RCC 7860 (cell line): ENCODE measurements around the gene ADGRD1.

Experiments used
- DNase-seq: peaks from one replicate; pipeline ENCODE4 v3.0.0-alpha.2; 2015; ENCODE audit warnings: low spot score
- FAIRE-seq: peaks from 2 replicates; lab custom pipeline; 2012; peaks lifted over from hg19 to GRCh38; lab: Jason Lieb, UNC

The ADGRD1 gene

DNA sequence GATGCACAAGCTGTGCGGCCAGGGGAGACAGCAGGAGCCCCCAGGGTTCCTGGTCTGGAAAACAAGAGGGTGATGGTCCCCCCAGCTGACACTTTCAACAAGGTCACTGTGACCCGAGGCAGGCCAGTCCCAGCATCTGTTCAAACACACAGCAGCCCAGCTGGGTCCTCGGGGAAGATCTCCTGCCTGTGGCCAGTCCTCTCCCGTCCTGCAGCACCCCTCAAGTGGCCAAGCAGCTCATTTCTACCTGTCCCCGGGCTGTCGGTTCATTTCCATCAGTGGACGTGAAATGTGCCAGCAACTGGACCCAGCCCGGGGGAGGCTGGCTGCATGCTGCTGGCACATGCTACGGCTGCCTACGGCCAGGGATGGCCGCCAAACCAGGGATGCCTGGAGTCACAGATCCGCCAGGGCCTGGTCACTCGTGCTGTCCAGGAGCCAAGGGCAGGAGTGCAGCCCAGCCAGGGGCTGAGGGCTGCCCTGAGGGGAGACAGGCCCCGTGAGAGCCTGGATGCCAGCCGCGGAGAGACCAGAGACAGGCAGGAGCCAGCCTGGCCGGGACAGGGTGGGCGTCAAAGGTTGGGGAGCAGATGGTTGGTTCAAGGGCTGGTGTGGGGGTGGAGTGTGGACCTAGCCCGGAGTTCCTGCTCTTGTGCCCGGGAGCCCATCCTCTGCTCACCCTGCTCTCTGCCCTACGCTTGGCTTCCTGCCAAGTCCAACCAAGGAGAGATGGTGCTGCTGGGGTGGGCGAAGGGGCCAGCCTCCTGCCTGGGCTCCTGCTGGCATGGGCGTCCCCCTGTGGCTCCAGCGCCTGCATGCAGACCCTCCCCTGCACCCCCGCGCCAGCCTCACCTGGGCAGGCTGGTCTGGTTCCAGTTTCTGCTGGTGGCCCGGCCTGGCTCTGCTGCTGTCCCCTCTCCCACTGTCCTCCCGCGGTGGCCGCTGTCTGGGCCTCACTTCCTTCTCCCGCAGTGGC lies 143.8 kb downstream of the ADGRD1 start:
- DNase-seq = no peak

DNA sequence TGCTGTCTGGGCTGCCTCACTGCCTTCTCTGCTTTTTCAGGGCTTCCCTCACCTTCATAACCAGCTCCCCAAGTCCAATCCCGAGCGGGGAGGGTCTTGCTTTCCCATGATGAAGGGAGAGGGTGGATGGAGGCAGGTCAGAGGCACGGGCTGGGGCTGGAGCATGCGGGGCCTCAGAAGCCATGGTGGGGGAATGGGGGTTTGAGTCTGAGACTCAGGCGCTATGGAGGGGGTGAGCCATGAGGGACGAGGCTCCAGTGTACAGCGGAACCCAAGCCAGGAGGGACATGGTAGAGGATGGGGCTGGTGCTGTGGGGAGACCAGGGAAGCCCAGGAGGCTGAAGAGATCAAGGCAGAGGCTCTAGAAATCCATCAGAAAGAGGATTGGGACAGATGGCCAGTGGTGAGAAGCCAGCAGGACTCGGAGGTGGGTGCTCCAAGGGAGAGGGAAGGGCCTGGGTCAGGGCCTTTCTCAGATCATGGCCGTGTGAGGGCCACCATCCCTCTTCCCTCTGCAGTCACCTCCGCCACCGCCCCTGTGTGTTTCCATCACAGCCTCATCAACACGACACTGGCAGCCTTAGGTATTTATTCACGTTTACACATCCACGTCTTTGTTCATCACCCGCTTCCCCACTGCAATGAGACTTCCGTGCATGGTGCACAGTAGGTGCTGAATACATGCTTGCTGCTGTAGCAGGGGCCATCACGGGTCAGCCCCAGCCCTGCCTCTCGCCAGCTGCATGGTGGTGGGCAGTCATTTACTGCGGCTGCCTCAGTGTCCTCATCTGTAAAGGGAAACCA lies 144.7 kb downstream of the ADGRD1 start:
- FAIRE-seq = no peak
- no peak for DNase-seq

More for the DNA sequence above, 143.8 kb downstream of the ADGRD1 start:
- FAIRE-seq = no peak

DNA sequence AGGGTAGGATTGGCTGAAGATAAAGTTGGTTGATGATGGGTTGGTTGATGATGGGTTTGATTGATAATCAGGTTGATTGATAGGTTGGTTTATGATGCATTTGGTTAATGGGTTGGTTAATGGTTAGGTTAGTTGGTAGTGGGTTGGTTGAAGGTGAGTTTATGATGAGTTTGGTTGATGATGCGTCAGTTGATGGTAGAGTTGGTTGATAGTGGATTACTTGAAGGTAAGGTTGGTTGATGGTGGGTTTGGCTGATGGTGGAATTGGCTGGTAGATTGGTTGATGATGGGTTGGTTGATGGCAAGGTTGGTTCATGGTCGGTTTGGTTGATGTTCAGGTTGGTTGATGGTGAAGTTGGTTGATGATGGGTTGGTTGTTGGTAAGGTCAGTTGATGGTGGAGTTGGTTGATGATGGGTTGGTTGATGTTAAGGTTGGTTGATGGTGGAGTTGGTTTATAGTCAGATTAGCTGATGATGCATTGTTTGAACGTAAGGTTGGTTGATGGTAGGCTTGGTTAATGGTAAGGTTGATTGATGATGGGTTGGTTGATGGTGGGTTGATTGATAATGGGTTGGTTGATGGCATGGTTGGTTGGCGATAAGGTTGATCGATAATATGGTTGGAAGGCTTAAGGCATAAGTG lies 146.4 kb downstream of the ADGRD1 start:
- FAIRE-seq (no peak), DNase-seq (no peak)

DNA sequence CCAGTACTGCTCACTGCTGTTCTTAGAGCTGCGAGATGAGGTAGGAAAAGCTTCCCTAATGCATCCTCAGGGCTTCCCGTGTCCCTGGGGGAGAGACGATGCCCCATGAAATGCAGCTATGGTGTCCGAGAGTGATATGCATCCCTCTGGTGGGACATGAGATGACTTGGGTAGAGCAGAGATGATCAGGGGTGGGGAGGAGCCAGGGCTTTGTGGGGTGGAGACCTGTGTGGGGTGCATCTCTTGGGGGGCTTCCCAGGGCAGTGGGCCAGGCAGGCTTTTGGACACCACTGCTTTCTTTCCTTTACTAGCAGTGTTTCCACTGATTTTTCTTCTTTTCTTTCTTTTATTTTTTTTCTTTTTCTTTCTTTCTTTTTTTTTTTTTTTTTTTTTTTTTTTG lies 147.3 kb downstream of the ADGRD1 start:
- no peak for DNase-seq
- no peak for FAIRE-seq

DNA sequence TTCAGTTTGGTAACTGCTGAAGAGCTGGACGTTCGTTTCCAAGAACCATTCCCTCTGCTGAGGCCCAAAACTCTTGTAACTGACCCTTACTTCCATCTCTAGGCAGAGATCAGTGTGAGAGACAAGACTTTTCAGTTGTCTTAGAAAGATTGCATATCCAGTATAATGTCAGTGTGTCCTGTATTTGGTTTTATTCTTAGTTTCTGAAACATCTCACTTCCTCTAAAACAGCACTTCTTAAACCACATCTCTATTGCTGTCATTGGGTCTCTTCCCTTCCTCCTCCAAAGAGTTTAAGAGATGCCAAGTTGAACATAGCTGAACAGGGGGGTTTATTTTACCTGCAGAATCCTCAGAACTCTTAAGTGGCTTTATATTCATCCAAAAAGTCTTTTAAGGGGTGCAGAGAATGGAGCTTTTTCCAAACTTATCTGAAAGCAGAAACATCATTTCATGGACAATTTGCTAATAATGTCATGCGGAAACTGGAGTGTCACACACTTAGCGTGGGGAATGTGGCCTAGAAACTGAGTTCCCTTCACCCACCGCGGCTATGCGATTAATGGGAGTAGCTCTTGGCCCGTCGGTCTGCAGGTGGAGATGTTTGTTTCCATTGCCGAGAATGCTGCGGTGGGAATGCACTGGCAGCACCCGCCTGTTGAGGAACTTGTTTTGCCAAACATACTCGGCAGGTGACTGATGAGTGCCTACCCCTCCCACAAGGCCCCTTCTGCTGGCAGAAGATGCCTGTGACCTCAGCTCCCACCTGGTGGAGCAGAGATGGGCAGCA lies 148.2 kb downstream of the ADGRD1 start:
- DNase-seq (no peak), FAIRE-seq (no peak)

DNA sequence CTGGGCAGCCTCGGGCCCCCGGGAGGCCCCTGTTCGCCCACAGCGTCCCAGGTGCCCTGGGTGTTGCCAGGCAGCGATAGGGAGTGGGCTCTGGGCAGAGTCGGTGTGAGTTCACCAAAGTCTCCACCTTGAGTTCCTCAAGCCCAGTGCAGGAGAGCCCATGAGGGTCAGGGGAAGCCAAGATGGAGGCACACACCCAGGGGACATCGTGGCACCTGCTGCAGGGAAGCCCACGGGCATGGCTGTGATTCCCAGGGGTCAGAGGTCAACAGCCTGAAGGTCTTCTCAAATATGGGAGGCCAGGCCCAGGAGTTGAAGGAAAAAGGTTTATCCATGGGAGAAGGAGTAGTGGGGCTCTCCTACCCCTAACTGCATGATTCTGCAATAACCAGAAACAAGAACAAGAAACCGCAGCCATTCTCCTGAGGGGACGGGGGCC lies 148.8 kb downstream of the ADGRD1 start:
- FAIRE-seq (no peak), DNase-seq (no peak)

DNA sequence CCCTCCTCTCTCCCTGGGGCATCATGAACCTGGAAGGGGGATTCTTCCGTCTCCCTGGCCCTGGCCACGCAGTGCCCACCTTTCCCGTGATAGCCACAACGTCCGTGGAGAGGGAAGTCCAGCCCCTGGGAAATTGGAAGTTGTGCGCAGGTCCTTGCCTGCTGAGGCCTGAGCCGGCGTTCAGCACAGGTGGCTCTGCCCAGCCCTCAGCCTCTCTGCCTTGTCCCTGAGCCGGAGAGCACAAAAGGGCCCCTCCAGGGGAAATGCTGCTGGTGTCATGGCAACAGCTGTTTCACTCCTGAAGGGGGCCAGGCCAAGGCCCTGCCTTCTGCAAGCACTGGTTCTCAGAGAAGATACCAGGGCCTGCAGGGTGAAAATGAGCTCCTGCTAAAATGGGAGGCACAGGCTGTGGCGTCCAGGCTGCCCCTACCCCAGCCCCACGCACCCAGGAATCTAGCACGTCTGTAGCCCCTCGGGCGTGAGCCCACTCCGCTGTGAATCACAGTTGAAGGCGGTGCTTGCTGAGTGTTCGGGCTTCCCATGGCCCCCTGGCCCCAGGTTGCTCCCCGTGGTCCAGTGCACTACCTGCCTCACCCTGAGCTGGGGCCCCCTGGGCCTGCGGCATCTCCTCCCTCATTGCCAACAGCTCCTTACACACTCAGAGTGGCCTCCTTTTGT lies 149.4 kb downstream of the ADGRD1 start:
- DNase-seq = no peak
- FAIRE-seq = no peak

DNA sequence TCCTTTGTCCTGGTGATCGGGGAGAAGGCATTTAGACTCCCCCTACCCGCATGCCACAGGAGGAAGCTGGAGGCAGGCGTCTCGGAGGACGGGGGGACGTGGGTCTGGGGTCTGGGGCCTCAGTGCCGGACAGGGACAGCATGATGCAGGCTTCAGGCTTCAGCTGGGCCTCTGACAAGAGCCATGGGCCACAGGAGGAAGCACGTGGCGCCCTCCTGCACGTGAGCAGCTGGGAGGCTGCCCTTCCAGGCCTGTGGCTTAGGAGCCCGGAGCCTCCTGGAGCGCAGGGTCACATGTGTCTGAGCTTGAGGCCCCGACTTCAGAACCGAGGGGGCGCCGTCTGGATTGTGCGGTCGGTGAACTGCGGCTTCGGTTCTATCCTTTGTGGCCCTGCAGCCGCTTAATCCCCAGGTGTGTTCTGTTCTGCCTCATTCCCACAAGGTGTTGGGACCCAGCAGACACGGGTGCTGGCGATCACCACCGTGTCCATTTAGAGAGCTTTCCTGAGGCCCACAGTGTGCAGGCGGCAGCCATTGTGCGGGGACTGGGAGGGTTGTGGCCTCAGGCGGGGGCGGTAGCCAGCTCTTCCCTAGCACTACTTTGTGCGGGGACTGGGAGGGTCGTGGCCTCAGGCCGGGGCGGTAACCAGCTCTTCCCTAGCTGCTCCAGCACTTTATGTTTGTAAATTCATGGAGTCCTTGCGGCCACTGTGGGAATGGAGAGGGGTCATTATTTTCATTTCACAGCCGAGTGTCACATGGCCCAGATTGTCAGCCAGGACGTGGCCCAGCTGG lies 150.2 kb downstream of the ADGRD1 start:
- DNase-seq (no peak), FAIRE-seq (no peak)

DNA sequence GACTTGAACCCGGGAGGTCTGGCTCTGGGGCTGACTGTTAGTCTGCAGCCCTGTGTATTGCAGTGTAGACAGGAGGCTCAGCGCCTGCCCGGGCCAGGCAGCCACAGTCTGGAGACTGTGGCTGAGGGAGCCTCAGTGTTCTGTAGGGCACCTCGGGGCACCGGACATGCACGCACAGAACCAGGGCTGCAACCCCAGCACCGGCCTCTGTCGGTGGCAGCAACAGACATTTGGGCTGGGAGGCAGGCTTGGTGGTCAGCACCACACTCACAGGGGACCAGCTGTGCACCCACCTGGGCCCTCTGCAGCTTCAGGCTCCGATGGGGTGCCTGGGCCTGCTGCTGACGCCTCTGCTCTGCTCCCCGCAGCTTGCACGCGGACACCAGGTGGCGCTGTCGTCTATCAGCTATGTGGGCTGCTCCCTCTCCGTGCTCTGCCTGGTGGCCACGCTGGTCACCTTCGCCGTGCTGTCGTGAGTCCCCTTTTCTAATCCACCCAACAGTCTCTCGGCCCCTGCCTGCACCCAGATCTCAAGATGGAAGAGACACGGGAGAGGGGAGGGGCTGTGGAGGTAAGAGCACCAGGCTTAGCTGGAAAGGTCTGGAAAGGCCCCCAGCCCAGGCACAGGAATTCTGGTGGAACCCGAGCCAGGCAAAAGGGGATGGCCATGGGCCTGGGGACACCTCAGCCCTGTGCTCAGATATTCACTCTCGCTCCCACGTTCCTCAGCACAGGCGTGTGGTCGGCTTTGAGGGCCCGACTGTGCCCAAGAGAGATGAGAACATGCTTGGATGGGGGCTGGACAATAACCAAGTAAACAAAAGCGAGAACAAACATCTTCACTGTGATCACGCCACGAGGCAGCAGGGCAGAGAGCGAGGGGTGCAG lies 151.0 kb downstream of the ADGRD1 start:
- DNase-seq (peak; percentile 45), FAIRE-seq (no peak)

DNA sequence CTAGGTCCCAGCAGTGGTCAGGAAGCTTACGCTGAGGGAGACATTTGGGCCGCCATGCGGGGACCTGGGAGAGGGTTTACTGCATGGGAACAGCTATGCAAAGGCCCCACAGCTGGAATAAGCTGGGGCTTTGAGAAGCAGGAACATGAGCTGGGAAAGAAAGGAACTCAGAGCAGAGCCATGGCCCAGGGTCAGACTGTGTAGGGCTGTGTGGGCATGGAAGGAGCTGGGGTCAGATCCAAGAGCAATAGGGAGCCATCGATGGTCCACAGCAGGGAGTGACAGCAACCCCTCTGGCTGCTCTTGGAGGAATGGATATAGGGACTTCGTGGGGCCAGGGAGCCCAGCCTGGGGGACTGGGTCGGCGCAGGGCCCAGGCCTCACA lies 151.6 kb downstream of the ADGRD1 start:
- FAIRE-seq (no peak), DNase-seq (no peak)

DNA sequence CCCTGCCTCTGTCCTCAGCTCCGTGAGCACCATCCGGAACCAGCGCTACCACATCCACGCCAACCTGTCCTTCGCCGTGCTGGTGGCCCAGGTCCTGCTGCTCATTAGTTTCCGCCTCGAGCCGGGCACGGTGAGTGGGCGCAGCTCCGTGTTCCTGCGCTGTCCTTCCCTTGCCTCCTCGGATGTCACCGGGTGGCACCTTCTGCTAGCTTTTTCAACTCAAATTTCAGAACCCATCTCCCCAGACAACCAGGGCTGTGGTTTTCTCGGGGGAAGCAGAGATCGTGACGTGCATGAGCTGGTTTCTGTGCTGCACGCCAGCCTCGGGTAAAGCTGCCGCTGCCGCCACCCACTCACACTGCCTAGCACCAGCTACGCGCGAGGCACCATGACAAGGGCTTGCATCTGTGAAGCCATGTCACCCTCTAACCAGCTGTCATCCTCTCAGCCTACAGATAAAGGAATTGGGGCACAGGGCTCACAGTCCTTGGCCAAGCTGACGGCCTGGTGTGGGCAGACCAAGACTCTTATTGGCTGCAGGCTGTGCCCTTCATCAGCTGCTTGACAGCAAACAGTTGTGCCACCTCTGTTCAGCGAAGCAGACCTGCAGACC lies 152.1 kb downstream of the ADGRD1 start:
- DNase-seq = no peak
- FAIRE-seq = no peak

DNA sequence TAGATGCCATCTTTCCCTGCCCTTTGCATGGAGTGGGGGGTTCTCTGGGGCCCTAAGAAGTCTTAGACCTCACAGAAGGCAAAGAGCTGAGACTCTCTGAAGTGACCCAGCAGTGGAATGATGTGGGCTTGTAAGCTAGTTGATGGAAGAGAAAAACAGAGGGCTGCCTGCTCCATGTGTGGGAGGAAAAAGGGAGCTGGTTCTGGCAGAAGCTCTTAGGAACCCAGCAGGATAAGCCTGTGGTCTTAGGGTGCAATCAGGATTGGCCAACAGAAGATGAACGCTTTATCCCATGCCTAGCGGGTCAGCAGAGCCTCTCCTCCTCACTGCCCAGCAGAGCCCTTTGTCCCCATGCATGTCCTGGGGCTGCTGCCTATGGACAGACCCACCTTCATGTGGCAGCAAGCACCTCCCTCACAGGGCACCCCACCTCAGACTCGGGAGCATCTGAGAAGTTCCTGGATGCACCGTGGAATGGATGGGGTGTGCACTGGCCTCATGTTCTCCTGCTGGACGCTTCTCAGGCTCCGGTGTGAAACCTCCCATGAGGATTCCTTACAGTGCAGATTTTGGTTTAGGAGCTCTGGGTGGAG lies 152.7 kb downstream of the ADGRD1 start:
- DNase-seq = no peak
- FAIRE-seq = no peak

DNA sequence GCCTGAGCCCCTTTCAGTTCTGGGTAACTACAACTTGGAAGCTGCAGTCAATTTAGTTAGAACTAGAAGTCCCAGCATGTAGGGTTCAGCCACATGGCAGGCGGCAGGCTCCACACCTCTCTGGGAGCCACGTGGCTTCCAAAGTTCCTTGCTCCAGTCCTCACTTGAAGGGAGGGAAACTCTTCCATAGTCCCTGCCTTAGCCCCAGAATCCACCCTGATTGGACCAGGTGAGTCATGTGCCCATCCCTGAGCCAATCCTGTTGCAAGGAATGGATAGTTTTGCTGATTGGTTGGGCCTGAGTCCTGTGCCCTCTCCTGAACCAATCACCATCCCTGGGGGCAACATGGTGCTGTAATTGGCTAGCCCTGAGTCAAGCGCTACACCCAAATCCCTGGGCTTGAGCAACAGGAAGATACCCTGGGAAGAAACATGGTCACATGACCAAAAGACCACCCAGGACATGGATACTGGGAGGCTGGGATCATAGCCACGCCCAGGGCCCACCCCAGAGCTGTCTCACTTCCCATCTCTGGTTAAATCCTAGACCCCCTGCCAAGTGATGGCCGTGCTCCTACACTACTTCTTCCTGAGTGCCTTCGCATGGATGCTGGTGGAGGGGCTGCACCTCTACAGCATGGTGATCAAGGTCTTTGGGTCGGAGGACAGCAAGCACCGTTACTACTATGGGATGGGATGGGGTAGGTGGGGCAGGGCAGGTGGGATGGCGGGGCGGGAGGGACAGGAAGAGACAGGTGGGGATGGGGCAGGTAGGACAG lies 154.7 kb downstream of the ADGRD1 start:
- FAIRE-seq (no peak), DNase-seq (no peak)

DNA sequence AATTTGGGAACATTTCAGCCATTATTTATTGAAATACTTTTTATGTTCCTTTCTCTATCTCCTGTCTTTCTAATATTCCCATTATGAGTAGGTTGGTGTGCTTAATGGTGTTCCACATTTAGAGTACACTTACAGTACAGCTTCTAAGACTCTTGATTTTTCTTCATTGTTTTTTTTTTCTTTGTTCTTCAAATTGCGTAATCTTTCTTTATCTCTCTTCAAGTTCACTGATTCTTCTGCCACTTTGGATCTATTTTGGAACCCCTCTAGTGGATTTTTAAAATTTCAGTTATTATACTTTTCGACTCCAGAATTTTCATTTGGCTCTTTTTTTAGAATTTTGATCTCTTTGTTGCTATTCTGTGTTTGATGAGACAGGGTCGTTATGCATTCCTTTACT lies 157.7 kb downstream of the ADGRD1 start:
- FAIRE-seq = no peak
- no peak for DNase-seq

DNA sequence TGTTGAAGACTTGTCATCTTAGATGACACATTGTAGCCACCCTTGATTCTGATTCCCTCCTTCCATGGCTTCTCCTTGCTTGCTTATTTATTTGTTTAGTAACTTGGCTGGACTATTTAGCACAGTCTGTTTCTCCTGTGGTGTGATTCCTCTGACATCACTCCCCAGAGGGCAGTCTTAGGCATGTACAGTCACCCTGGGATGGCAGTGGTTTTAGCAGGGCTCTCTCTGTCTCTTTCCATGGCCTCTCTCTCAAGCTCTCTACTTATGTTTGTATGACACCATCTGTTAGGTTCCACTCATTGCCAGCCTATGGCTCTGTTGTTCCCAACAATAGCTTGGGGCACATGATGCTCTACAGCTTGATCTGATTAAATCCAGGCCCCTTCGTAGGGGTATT lies 158.3 kb downstream of the ADGRD1 start:
- DNase-seq (no peak), FAIRE-seq (no peak)

DNA sequence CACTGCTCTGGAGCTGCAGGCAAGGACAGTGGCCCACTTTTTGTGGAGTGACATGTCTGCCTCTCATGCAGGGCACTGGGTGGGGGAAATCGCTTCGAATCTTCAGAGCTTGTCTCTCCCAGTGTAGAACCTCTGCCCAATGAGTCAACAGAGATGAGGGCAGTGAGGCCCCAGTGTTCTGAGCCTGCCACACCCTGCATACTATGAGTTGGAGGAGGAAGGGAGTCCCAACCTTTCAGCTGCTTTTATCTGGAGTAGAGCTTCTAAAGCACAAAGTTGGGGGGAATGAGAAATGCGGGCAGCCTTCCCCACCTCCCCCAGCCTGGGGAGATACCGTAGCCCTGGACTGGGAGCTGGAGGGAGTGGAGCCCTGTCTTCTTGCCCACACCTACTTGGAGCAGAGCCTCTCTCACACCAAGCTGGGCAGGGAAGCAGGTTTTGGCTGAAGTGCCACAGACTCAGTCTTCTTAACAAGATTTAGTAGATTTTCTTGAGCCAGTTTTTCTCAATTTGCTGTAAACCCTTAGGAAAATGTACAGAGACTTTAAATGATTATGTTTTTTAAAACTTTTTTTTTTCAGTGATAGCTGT lies 159.1 kb downstream of the ADGRD1 start:
- DNase-seq = no peak
- FAIRE-seq = no peak
